Measurements from ENCODE around the gene KCNMB2. TPM values are rescaled to one million over a fixed set of nuclear protein-coding genes. Genes with fewer than 3 reads are reported as not detected.

Gene KCNMB2
- total RNA-seq, 1 experiment from 2014 or later, result not detected

- H3K9me3 Mint-ChIP-seq, result no peaks in the 10 kb centered on the region
- TF ChIP-seq ZNF671 (CRISPR knock-in tag; IDR thresholded peaks at IDR 0.05) (no peak), CBFB (CRISPR knock-in tag; IDR thresholded peaks at IDR 0.05; ENCODE audit: low read depth) (no peak), ZSCAN18 (CRISPR knock-in tag; IDR thresholded peaks at IDR 0.05) (no peak), JAZF1 (CRISPR knock-in tag; IDR thresholded peaks at IDR 0.05) (no peak), NR1H2 (CRISPR knock-in tag; IDR thresholded peaks at IDR 0.05) (no peak), IRF2 (CRISPR knock-in tag; IDR thresholded peaks at IDR 0.05; ENCODE audit: borderline replicate concordance, low read depth) (no peak), ZNF219 (CRISPR knock-in tag; IDR thresholded peaks at IDR 0.05; ENCODE audit: borderline replicate concordance) (no peak), CTCF (IDR thresholded peaks at IDR 0.05) (no peak), RORB (CRISPR knock-in tag; IDR thresholded peaks at IDR 0.05) (no peak), ZNF263 (CRISPR knock-in tag; IDR thresholded peaks at IDR 0.05; ENCODE audit: low read depth) (no peak), TEAD1 (CRISPR knock-in tag; IDR thresholded peaks at IDR 0.05) (no peak), FOXJ3 (CRISPR knock-in tag; IDR thresholded peaks at IDR 0.05; ENCODE audit: borderline replicate concordance) (no peak), RELA (CRISPR knock-in tag; IDR thresholded peaks at IDR 0.05; ENCODE audit: borderline replicate concordance) (no peak)
- TF ChIP-seq, protein P1, sequence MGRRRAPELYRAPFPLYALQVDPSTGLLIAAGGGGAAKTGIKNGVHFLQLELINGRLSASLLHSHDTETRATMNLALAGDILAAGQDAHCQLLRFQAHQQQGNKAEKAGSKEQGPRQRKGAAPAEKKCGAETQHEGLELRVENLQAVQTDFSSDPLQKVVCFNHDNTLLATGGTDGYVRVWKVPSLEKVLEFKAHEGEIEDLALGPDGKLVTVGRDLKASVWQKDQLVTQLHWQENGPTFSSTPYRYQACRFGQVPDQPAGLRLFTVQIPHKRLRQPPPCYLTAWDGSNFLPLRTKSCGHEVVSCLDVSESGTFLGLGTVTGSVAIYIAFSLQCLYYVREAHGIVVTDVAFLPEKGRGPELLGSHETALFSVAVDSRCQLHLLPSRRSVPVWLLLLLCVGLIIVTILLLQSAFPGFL (CRISPR knock-in tag; IDR thresholded peaks at IDR 0.05; ENCODE audit: borderline replicate concordance), result no peak
- TF ChIP-seq, protein P2, sequence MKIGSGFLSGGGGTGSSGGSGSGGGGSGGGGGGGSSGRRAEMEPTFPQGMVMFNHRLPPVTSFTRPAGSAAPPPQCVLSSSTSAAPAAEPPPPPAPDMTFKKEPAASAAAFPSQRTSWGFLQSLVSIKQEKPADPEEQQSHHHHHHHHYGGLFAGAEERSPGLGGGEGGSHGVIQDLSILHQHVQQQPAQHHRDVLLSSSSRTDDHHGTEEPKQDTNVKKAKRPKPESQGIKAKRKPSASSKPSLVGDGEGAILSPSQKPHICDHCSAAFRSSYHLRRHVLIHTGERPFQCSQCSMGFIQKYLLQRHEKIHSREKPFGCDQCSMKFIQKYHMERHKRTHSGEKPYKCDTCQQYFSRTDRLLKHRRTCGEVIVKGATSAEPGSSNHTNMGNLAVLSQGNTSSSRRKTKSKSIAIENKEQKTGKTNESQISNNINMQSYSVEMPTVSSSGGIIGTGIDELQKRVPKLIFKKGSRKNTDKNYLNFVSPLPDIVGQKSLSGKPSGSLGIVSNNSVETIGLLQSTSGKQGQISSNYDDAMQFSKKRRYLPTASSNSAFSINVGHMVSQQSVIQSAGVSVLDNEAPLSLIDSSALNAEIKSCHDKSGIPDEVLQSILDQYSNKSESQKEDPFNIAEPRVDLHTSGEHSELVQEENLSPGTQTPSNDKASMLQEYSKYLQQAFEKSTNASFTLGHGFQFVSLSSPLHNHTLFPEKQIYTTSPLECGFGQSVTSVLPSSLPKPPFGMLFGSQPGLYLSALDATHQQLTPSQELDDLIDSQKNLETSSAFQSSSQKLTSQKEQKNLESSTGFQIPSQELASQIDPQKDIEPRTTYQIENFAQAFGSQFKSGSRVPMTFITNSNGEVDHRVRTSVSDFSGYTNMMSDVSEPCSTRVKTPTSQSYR (CRISPR knock-in tag; IDR thresholded peaks at IDR 0.05), result no peak
- TF ChIP-seq, protein P3, sequence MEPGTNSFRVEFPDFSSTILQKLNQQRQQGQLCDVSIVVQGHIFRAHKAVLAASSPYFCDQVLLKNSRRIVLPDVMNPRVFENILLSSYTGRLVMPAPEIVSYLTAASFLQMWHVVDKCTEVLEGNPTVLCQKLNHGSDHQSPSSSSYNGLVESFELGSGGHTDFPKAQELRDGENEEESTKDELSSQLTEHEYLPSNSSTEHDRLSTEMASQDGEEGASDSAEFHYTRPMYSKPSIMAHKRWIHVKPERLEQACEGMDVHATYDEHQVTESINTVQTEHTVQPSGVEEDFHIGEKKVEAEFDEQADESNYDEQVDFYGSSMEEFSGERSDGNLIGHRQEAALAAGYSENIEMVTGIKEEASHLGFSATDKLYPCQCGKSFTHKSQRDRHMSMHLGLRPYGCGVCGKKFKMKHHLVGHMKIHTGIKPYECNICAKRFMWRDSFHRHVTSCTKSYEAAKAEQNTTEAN (CRISPR knock-in tag; IDR thresholded peaks at IDR 0.05), result no peak
- TF ChIP-seq, protein P4, sequence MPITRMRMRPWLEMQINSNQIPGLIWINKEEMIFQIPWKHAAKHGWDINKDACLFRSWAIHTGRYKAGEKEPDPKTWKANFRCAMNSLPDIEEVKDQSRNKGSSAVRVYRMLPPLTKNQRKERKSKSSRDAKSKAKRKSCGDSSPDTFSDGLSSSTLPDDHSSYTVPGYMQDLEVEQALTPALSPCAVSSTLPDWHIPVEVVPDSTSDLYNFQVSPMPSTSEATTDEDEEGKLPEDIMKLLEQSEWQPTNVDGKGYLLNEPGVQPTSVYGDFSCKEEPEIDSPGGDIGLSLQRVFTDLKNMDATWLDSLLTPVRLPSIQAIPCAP (CRISPR knock-in tag; IDR thresholded peaks at IDR 0.05), result no peak
Measured at GRCh38 chr3:178736300-178736699, 200.1 kb downstream of the KCNMB2 start.

GRCh38 chr3:178739720-178740119, 203.5 kb downstream of the KCNMB2 start:
- POLR2A ChIA-PET, result no interaction called here
- ATAC-seq (no peak), DNase-seq (ENCODE audit: low spot score) (no peak)
- Mint-ChIP-seq H3K4me3 (no peak overlapping the region), H3K4me1 (peaks cover 12% of the 10 kb centered on the region), H3K36me3 (peaks cover under 1% of the 10 kb centered on the region), H3K9me3 (0 out of 2 replicates have a peak, but pooled peaks cover under 1% of the 10 kb centered on the region), H3K27me3 (ENCODE audit: low read depth) (no peaks in the 10 kb centered on the region), H3K27ac (no peak overlapping the region)
- CTCF ChIA-PET, result interaction anchor here (0.5 kb wide), 1 partner anchor 577 kb away, joined by 3 read pairs; no protein-coding TSS in a partner anchor
- no peak for TF ChIP-seq ARID4B (CRISPR knock-in tag; IDR thresholded peaks at IDR 0.05; ENCODE audit: borderline replicate concordance)
- TF ChIP-seq, protein P4 (CRISPR knock-in tag; IDR thresholded peaks at IDR 0.05), result no peak

More at GRCh38 chr3:178736300-178736699, 200.1 kb downstream of the KCNMB2 start:
- Mint-ChIP-seq H3K27me3 (ENCODE audit: low read depth) (no peaks in the 10 kb centered on the region), H3K36me3 (no peaks in the 10 kb centered on the region), H3K27ac (no peak overlapping the region), H3K4me1 (peaks cover 13% of the 10 kb centered on the region), H3K4me3 (no peak overlapping the region)
- ATAC-seq, result no peak
- POLR2A ChIA-PET, result no interaction called here
- CTCF ChIA-PET, result no interaction called here
- DNase-seq (ENCODE audit: low spot score), result no peak
